Superior temporal gyrus (tissue), 1 donor: ENCODE results near the gene PNPLA8.
A peak's percentile ranks its signal among the peaks of the same experiment; 100 is the strongest.
"Not testable (repeated sequence)": the region's sequence is repeated elsewhere in the genome, so short reads cannot be mapped to it uniquely, and the experiment has no call there.

Source experiments
- DNase-seq: peaks from one replicate; pipeline ENCODE4 v3.0.0-alpha.2; 2016; ENCODE audit errors: extremely low spot score

The PNPLA8 gene

DNA sequence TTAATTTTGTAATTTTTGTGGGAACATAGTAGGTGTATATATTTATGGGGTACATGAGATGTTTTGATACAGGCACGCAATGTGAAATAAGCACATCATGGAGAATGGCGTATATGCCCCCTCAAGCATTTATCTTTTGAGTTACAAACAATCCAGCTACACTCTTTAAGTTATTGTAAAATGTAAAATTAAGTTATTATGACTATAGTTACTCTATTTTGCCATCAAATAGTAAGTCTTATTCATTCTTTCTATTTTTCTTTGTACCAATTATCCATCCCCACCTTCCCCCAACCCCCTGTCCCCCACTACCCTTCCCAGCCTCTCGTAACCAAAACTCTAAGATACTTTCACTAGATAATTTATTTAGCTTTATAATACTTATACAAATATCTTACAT lies 7.8 kb upstream of the PNPLA8 start:
- DNase-seq = no peak

GRCh38 chr7:108529341-108529740 lies 3.4 kb upstream of the PNPLA8 start:
- no peak for DNase-seq

DNA sequence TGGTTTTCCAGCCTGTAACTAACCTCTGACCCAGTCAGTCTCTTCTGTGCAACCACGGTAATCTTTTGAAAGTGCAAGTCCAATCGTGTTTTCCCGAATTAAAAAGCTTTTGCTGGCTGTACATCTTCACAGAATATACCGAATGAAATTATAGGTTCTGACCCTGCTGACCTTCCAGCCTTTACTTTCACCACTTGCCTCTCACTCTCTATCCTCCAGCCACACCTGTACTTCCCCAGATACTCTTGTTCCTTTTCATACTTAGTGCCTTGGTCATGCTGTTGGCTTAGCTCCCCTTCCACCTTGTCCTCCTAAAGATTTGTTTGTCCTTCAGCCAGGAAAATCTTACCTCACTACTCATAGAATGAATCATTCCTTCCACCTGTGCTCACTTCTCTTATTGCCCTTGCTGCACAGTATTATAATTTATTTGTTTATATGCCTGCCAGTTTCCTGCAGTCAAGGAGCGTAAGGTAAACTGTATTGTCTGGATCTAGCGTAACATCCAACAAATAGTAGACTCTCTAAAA lies 2.3 kb upstream of the PNPLA8 start:
- DNase-seq = no peak

GRCh38 chr7:108526768-108527017 lies 758 bp upstream of the PNPLA8 start:
- no peak for DNase-seq

GRCh38 chr7:108525327-108525984 lies 479 bp downstream of the PNPLA8 start:
- DNase-seq = peak; percentile 41

GRCh38 chr7:108522780-108523179 lies 3.2 kb downstream of the PNPLA8 start:
- no peak for DNase-seq

DNA sequence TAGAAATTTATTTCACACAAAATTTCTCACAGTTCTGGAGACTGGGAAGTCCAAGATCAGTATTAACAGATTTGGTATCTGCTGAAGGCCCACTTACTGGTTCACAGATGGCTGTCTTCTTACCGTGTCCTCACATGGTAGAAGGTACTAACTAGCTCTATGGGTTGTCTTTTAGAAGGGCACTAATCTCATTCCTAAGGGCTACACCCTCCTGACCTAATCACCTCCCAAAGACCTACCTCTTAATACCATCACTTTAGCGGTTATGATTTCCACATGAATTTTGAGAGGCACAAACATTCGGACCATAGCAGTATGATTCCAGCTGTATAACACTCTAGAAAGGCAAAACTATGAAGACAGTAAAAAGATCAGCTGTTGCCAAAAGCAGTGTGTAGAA lies 8.0 kb downstream of the PNPLA8 start:
- DNase-seq = no peak

DNA sequence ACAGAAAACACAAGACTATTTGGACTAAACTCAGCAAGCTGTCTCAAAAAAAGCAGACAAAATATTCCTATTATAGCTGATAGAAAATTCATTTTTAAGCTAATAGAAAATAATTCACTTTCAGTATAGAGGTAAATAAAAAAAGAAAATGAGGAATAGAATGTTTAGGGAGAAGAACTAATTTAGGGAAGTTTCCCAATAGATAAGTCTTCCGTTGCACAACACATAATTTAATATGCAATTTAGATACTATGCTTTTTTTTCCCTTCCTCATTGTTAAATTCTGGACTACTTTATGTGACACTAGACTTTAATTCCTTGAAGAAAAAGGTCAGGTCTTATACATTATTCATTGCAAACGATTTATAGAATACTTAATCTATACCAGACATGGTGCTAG lies 10.3 kb downstream of the PNPLA8 start:
- DNase-seq = no peak

GRCh38 chr7:108515013-108515412 lies 10.9 kb downstream of the PNPLA8 start:
- no peak for DNase-seq

DNA sequence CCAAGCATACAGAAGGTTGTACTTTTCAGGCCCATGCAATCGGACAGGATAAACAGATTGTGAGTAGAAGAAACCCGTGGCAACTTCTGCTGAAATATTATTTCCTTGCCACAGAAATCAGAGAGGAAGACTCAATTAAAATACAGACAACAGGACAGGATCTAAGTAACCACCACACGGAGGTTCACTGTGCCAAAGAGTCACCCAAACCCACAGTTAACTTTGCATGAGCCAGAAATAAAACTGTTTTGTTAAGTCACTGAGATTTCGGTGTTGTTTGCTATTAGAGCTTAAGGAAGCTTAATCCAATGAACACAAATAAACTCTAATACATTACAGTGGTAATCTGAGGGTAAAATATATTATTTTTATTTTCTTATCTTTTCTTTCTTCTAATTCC lies 14.0 kb downstream of the PNPLA8 start:
- no peak for DNase-seq

- not testable (repeated sequence) for DNase-seq
These were observed 21.4 kb downstream of the PNPLA8 start for GRCh38 chr7:108504576-108504975.

DNA sequence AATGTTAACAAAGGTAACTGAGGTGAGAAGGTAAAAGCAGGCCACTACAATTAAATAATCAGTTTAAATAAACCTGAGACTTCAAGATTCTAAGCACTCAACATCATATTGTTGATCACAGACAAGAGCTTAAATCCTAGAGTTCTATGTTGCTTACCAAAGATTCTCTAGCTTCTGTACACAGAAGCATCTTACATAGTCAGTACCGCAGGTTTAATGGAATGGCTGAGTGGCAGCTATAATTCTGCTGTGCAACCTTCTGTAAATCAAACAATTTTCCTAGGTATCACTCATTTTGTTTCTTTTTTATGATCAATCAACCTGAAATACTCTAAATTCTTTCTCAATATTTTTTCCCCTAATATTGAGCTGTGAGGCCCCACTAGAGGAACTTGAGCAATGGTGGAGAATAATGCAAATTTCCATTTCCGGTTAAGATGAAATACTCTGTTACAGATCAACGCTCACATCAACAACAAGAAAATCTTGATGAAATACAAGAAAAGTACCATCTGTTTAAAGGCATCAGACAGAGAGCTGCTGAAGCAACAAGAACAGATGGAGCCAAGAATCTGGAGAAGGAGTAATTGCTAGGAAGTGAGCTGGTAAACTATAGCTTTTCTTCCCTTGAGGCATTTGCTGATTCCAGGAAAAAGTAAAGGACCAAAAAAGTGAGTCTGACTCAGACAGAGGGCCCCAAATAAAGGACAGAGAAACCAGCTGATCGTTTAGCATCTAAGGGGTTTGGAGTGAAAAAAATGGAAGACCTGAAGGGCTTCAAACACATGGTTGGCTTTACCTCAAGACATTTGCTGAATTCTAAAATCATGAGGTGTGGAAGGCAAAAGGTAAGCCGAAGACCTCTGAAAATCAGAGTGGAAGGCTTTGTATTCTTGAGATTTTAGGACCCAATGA lies 22.6 kb downstream of the PNPLA8 start:
- no peak for DNase-seq

DNA sequence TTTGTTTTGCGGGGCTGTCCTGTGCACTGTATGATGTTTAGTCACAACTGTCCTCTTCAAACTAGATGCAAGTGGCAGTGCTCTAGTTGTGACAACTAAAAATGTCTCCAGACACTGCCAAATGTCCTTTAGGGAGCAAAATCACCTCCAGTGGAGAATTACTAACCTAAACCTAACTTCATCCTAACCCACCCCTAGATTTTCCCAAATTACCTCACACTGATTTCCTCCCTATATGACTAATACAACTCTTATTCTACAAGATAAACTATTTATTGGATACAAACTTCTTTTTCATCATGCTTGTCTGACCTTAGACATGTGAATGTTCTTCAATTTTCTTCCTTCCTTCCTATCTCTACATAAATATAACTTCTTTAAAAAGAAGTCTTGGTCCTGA lies 26.4 kb downstream of the PNPLA8 start:
- no peak for DNase-seq

GRCh38 chr7:108498481-108498880 lies 27.5 kb downstream of the PNPLA8 start:
- no peak for DNase-seq

DNA sequence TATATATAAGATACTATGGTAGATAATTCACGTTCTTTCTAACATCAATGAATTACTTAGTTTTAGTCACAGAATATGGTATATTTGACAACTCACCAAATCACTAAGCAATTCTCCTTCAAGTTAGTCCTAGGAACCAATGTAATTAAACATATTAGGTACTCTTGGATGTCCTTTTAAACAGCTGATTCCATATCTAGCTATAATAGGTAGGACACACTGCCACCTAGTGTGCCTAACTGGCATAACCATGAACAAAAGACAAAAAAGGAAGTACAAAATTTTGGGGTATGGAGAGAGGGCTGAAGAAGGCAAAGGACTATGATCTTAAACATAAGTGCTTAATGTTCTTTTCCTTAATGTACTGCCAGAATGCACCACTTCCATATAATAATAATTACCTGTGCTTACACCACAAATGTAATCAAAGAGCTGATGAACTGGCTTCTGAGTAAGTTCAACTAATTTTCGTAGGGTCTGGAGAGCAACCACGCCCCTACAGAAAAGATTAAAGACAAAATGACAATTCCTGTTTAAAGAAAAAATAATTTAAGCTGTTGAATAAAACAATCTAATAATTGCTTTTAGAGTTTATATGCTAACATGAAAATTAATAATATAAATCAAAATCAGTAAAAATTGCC lies 28.7 kb downstream of the PNPLA8 start:
- peak; percentile 86 for DNase-seq

DNA sequence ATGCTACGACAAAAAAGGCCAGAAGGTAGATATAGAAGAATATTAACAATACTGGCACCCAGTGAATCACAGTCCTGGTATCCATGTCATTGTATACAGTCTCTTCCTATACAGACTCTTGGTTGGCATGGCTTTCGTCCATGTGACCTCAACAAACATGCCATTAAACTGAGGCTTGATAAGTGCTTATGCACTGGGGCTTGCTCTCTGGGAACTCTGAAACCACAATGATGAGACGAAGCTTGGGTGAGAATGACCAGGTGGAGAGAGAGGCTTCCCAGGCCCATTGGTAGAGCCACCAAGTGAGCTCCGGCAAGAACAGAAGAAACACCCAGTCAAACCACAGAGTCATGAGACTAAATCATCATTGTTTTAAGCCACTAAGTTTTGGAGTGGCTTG lies 33.2 kb downstream of the PNPLA8 start:
- DNase-seq = no peak

DNA sequence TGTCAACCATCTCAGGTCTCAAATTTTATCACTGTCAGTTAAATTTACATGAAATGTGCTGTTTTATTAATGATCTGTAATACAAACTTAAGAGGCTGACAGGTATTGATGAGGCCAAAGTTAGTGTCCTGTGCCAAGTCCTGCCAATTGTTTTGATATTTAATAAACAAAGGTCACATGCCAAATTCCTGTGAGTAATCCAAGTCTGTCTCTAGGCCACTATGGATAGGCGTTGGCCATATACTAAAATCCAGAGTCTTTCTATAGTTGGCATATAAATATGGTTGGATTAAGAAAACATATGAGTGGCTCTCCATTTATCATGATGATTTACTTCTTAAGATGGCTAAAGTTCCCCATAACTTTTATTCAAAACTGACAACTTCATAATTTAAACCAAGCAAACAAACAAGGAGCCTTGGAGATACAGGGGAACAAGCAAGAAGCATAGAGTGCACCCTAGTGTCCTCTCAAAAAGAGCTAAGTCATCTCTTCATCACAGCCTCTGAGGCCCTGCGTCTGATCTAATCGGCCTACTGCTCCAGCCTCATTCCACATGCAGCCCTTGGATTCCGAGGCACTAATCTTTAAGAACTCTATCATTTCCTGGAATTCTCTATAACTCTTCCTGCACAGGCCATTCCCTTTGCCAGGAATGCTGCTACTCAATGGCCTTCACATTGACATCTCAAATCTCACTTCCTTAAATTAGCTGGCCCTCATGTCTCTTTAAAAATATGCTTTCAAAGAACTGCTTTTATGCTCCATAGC lies 37.0 kb downstream of the PNPLA8 start:
- DNase-seq = no peak

GRCh38 chr7:108487646-108488045 lies 38.3 kb downstream of the PNPLA8 start:
- DNase-seq = no peak

DNA sequence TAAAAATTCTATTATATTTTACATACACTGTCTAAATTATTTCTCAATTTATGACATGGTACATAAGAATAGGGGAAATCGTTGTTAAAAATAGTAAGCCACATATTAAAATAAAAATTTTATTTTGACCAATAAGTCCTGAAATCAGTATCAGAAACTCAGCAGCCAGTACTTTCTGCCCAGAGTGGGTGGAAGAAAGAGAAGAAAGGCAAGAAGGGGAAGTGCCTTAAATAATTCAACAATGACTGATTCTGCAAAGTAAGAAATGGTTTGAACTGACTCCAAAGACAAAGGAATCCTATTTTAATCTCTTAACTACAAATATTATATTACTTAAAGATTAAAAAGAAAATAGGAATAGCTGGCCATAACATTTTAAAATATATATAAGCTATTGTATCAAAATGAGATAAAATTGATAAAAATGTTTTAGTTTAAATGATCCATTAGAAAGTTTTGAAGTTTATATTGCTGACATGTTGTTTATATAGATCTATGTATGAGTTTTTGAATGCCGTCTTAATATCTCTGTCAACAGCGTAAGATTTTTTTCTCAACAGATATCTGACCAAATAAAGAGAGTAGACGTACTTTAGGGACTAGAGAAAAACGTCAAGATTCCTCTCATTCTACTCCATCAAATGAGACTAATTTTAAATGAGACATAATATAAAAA lies 39.5 kb downstream of the PNPLA8 start:
- no peak for DNase-seq

- DNase-seq = no peak
These were observed 41.8 kb downstream of the PNPLA8 start for GRCh38 chr7:108484137-108484536.

DNA sequence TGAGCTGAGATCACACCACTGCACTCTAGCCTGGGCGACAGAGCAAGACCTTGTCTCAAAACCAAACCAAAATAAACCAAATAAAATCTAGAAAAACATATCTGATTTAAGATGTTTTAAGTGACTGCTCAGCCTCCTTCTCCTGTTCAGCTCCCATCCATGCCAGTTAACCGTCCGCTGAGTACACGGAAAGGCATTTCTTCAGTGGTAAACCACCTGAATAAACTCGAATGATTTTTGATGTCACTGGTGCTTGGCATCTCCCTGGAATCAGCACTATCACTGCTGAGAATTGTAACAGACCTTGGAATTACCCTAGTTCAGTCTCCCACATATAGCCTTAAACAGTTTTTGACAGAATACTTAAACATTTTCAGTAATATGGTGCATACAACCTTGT lies 45.6 kb downstream of the PNPLA8 start:
- DNase-seq = no peak
